ENCODE data around the gene UCP3.

DNA sequence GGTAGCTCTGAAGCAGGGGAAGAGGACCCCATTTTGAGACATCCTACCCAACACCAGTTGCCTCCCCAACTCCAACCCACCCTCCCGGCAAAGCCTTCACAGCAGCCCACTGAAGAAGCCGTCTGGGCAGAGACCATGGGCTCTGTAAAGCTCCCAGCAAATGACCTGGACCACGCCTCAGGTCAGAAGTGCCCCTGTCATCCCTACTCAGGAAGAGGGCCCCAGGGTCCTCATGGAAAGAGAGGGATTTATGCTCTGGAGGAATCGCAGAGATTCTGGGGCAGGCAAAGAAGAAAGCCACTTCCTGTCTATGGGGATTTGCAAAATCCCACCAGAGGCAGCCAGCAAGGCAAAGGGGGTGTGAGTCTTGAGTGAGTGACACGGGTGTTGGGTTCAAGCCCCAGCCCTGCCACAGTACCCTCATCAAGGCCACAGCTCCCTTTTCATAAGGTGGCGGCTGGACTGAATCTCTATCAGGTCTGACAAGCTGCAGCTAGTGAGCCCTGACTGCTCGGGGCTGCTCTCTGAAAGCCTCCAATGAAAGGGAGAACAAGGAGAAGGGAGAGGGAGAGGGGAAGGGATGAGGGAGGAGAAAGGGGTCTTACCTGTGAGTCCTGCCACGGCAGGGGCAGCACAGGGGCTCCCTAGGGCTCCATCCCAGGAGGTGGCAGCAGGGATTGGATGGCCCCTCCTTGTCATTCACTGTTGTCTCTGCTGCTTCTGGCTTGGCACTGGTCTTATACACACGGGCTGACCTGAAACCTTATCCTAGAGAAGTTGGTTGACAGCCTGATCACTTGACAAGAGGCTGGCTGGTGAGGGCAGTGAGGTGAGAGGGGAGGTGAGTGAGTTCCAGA, at the start of gene UCP3:
- TF ChIP-seq, protein P1, sequence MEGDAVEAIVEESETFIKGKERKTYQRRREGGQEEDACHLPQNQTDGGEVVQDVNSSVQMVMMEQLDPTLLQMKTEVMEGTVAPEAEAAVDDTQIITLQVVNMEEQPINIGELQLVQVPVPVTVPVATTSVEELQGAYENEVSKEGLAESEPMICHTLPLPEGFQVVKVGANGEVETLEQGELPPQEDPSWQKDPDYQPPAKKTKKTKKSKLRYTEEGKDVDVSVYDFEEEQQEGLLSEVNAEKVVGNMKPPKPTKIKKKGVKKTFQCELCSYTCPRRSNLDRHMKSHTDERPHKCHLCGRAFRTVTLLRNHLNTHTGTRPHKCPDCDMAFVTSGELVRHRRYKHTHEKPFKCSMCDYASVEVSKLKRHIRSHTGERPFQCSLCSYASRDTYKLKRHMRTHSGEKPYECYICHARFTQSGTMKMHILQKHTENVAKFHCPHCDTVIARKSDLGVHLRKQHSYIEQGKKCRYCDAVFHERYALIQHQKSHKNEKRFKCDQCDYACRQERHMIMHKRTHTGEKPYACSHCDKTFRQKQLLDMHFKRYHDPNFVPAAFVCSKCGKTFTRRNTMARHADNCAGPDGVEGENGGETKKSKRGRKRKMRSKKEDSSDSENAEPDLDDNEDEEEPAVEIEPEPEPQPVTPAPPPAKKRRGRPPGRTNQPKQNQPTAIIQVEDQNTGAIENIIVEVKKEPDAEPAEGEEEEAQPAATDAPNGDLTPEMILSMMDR (IDR thresholded peaks at IDR 0.05), result no peak
- TF ChIP-seq POLR2A (IDR thresholded peaks at IDR 0.05), result no peak

Measured in stomach (tissue), 4 donors.